BJ (cell line): ENCODE data around the gene DNAJC6. TPM values are rescaled to one million over a fixed set of nuclear protein-coding genes. Genes with fewer than 3 reads are reported as not detected.
A peak's percentile ranks its signal among the peaks of the same experiment; 100 is the strongest.

Experiments used
- CTCF ChIA-PET: fragments of 350-600 bp; formaldehyde crosslinking; extraction: SDS; loops from one replicate; lab custom pipeline; 2021; ENCODE audit warnings: antibody characterized with exemption, inconsistent platforms; lab: Yijun Ruan, JAX
- POLR2A ChIA-PET: fragments of 300-600 bp; sonication (Branson Sonifier 250); formaldehyde crosslinking; extraction: SDS; loops from one replicate; lab custom pipeline; 2021; ENCODE audit warnings: antibody characterized with exemption; lab: Charles Lee
- DNase-seq: peaks from one replicate; pipeline ENCODE4 v3.0.0-alpha.2; 2011; ENCODE audit warnings: low read depth
- H3K27me3 ChIP-seq: 2 replicates; pipeline ENCODE4 v1.6.0; 2011; ENCODE audit warnings: low read length; ENCODE audit not compliant: control insufficient read depth, insufficient read depth
- H3K36me3 ChIP-seq: 2 replicates; pipeline ENCODE4 v1.5.1; 2011; ENCODE audit warnings: low read length; ENCODE audit not compliant: control insufficient read depth, insufficient read depth
- H3K4me3 ChIP-seq: 2 replicates; pipeline ENCODE4 v1.5.1; 2011; ENCODE audit warnings: low read depth, mild to moderate bottlenecking, control low read depth, low read length
- CTCF ChIP-seq: IDR thresholded peaks from 2 replicates; pipeline ENCODE4 v1.5.1; 2011; ENCODE audit warnings: low read depth, mild to moderate bottlenecking, control low read depth, inconsistent platforms, low read length, moderate library complexity; ENCODE audit not compliant: insufficient read depth
- polyA plus RNA-seq: library from polyadenylated mRNA; depleted of rRNA; stranded (reverse); fragments of >200 nt; gene quantifications from 2 replicates; pipeline ENCODE4 v1.2.3, GENCODE V29; 2011

DNAJC6 gene
- polyA plus RNA-seq, 1 experiment: 10.5 TPM

GRCh38 chr1:65419681-65420589, 110.6 kb downstream of the DNAJC6 start:
- TF ChIP-seq CTCF: no peak
- Histone ChIP-seq H3K4me3 (peak overlapping the region; percentile 89), H3K36me3 (no peaks in the 10 kb centered on the region), H3K27me3 (no peaks in the 10 kb centered on the region)
- peak; percentile 85 for DNase-seq
- CTCF ChIA-PET: interaction anchor here (0.6 to 2.1 kb wide), 4 partner anchors 10 to 268 kb away, joined by 3 to 5 read pairs (median 4); no protein-coding TSS in a partner anchor
- POLR2A ChIA-PET: interaction anchor here (0.6 to 1.1 kb wide), 4 partner anchors 10 to 172 kb away, joined by 3 read pairs; no protein-coding TSS in a partner anchor

DNA sequence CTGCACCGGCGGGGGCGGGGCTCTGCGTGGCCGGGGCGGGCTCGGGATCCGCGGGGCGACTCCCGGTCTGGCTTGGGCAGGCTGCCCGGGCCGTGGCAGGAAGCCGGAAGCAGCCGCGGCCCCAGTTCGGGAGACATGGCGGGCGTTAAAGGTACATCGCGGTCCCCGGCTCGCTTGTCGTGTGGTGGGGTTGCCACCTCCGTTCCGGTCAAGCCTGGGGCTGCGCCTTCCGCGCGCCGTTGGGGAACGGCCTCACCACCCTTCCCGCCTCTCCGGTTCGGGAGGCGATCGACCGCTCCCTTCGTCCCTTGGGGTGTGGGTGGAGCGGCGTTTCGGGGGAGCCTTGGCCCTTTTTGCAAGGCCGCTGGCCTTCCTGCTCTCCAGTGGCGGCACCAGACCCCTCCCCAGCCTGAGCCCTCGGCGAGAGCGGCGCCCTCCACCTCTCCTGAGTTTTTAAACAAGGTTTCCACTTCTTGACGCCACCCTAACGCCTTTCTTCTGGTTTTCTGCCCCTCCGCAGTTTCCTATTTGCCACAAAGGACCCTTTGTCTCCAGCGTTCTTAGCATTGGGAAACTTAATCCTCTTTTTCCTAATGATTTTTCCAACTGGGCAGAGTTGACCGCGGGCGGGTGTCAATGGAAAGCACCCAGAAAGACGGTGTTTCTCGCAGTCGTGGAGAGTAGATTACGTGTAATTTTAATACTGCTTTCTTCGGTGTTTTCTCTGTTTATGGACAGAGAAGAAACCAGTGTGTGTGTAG, 111.4 kb downstream of the DNAJC6 start, which contains the start of the genes LEPR and LEPROT:
TSS of gene LEPR (plus strand) at position 79 of the 761 bp plus-strand sequence. CDS start 144,898 bp downstream, outside the sequence.
TSS of gene LEPROT (plus strand) at position 79 of the 761 bp plus-strand sequence. CDS start at position 136, 57 bp downstream.
- Histone ChIP-seq H3K36me3 (no peaks in the 10 kb centered on the region), H3K27me3 (no peaks in the 10 kb centered on the region), H3K4me3 (peak within 1 kb of the TSS; percentile 89)
- peak; percentile 58 for DNase-seq
- no peak for TF ChIP-seq CTCF
- ChIA-PET POLR2A (interaction anchor here (0.6 to 1.1 kb wide), 4 partner anchors 11 to 173 kb away, joined by 3 read pairs; no protein-coding TSS in a partner anchor), CTCF (interaction anchor here (0.6 to 2.1 kb wide), 4 partner anchors 9 to 267 kb away, joined by 3 to 5 read pairs (median 4); no protein-coding TSS in a partner anchor)

DNA sequence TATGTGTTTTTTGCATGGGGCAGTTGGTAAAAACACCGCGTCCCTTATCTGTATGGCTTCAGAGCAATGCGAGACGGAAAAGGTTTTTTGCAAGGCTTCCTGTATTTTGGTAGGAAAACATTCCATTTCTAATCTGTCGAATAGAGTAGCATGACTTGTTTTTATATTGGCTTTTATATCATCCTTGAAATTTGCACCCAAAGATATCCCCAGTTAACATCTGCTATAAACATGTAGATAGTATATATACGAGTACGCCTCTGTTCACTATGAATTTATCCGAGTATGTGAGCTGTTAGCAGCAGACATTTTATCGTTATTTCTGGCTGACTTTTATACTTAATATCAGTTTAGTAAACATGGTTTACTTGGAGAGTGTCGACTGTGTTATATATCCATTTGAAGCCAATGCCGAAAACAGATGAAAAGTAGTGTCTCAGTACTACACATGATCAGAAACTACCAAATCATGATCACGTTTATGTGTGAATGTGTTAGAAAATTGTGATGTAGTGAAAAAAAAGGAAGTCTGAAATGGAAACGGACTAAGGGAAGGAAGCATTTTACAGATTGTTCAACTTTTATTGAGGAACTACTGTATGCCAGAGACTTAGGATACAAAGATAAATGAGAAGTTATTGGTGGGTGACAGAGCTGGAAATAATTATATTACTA, 112.1 kb downstream of the DNAJC6 start:
- Histone ChIP-seq H3K36me3 (0 out of 2 replicates have a peak, but pooled peaks cover 1% of the 10 kb centered on the region), H3K27me3 (no peaks in the 10 kb centered on the region), H3K4me3 (peak overlapping the region; percentile 89)
- no peak for TF ChIP-seq CTCF
- DNase-seq: no peak
- CTCF ChIA-PET: interaction anchor here (1.4 kb wide), 1 partner anchor 10 kb away, joined by 6 read pairs; no protein-coding TSS in a partner anchor
- POLR2A ChIA-PET: no interaction called here

- TF ChIP-seq CTCF: no peak
- Histone ChIP-seq H3K27me3 (no peaks in the 10 kb centered on the region), H3K4me3 (peak overlapping the region; percentile 89), H3K36me3 (0 out of 2 replicates have a peak, but pooled peaks cover 2% of the 10 kb centered on the region)
- DNase-seq: no peak
- ChIA-PET CTCF (interaction anchor here (0.6 to 2.5 kb wide), 4 partner anchors 9 to 362 kb away, joined by 3 to 8 read pairs (median 4); no protein-coding TSS in a partner anchor), POLR2A (no interaction called here)
Observed at GRCh38 chr1:65422241-65423203, 113.2 kb downstream of the DNAJC6 start.
